Stimulated activated naive B cell treated with anti-CD40 and anti-IgM and Interleukin-4, amounts not matched to agents 10 μg/mL and 1 μg/mL and 100 μg/mL, for 72 hours (primary cell): Measurements from ENCODE around the gene TMOD2.
A peak's percentile ranks its signal among the peaks of the same experiment; 100 is the strongest.
"Not testable (repeated sequence)": the region's sequence is repeated elsewhere in the genome, so short reads cannot be mapped to it uniquely, and the experiment has no call there.

ENCODE experiments used
- ATAC-seq, 2 donors: fragments of 150-1000 bp; cut with Tn5 transposase; replicated peaks; 2 replicates each; pipeline ENCODE4 v1.10.0; 2021; ENCODE audit warnings: moderate library complexity in 1 of 2
- DNase-seq: peaks from one replicate; pipeline ENCODE4 v3.0.0; 2021
- H3K27ac Mint-ChIP-seq: one replicate; pipeline ENCODE4 v1.8.0; 2022; ENCODE audit warnings: mild to moderate bottlenecking, mixed read lengths
- H3K27me3 Mint-ChIP-seq, 2 donors: one replicate each; pipeline ENCODE4 v1.8.0; 2022; ENCODE audit warnings: mixed read lengths in 2 of 2
- H3K36me3 Mint-ChIP-seq, 2 donors: one replicate each; pipeline ENCODE4 v1.8.0; 2022; ENCODE audit warnings: mixed read lengths in 2 of 2, mild to moderate bottlenecking in 1 of 2
- H3K4me1 Mint-ChIP-seq, 2 donors: one replicate each; pipeline ENCODE4 v1.8.0; 2022; ENCODE audit warnings: mixed read lengths in 2 of 2, mild to moderate bottlenecking in 1 of 2
- H3K4me3 Mint-ChIP-seq, 2 donors: one replicate each; pipeline ENCODE4 v1.8.0; 2022; ENCODE audit warnings: mild to moderate bottlenecking in 2 of 2, mixed read lengths in 2 of 2, moderate library complexity in 1 of 2
- H3K9me3 Mint-ChIP-seq, 2 donors: one replicate each; pipeline ENCODE4 v1.8.0; 2022; ENCODE audit warnings: mixed read lengths in 2 of 2, mild to moderate bottlenecking in 1 of 2

TMOD2 gene

GRCh38 chr15:51771773-51772172 is 20.4 kb downstream of the TMOD2 start:
- no peaks in the 10 kb centered on the region for H3K27me3 Mint-ChIP-seq
- DNase-seq: no peak

GRCh38 chr15:51774916-51775315 is 23.5 kb downstream of the TMOD2 start:
- H3K4me1 Mint-ChIP-seq: peaks cover 8 to 9% of the 10 kb centered on the region in 2 donors
- no peak overlapping the region for H3K4me3 Mint-ChIP-seq
- DNase-seq (no peak), ATAC-seq (no peak)
- no peaks in the 10 kb centered on the region for H3K9me3 Mint-ChIP-seq
- peaks cover 6 to 24% of the 10 kb centered on the region in 2 donors for H3K36me3 Mint-ChIP-seq
- H3K27ac Mint-ChIP-seq: no peak overlapping the region
- no peaks in the 10 kb centered on the region for H3K27me3 Mint-ChIP-seq

More at GRCh38 chr15:51771773-51772172, 20.4 kb downstream of the TMOD2 start:
- no peak overlapping the region for H3K27ac Mint-ChIP-seq
- H3K4me3 Mint-ChIP-seq: no peak overlapping the region
- peaks cover 15 to 33% of the 10 kb centered on the region in 2 donors for H3K36me3 Mint-ChIP-seq
- H3K9me3 Mint-ChIP-seq: peaks cover 0 to 2% of the 10 kb centered on the region in 2 donors
- ATAC-seq: no peak
- H3K4me1 Mint-ChIP-seq: peaks cover 11 to 17% of the 10 kb centered on the region in 2 donors

GRCh38 chr15:51775967-51776816 is 24.8 kb downstream of the TMOD2 start:
- Mint-ChIP-seq H3K36me3 (peaks cover 3 to 23% of the 10 kb centered on the region in 2 donors), H3K9me3 (no peaks in the 10 kb centered on the region), H3K4me1 (peaks cover 8% of the 10 kb centered on the region in 2 donors), H3K27ac (peak overlapping the region; percentile 85), H3K27me3 (no peaks in the 10 kb centered on the region), H3K4me3 (no peak overlapping the region)
- DNase-seq: peak; percentile 29
- peak; percentile 69 to 80 for ATAC-seq

- H3K4me1 Mint-ChIP-seq: peaks cover 8 to 11% of the 10 kb centered on the region in 2 donors
- H3K27ac Mint-ChIP-seq: no peak overlapping the region
- ATAC-seq: peak; percentile 90 to 93
- no peaks in the 10 kb centered on the region for H3K9me3 Mint-ChIP-seq
- DNase-seq: peak; percentile 47
- H3K4me3 Mint-ChIP-seq: no peak overlapping the region
- no peaks in the 10 kb centered on the region for H3K27me3 Mint-ChIP-seq
- peaks cover 6 to 27% of the 10 kb centered on the region in 2 donors for H3K36me3 Mint-ChIP-seq
Measured at GRCh38 chr15:51776952-51777569, 25.7 kb downstream of the TMOD2 start.

GRCh38 chr15:51780636-51781035 is 29.2 kb downstream of the TMOD2 start:
- H3K4me1 Mint-ChIP-seq: peaks cover 8 to 11% of the 10 kb centered on the region in 2 donors
- H3K27ac Mint-ChIP-seq: no peak overlapping the region
- H3K36me3 Mint-ChIP-seq: peaks cover 11 to 25% of the 10 kb centered on the region in 2 donors
- H3K27me3 Mint-ChIP-seq: no peaks in the 10 kb centered on the region
- no peak for ATAC-seq
- no peaks in the 10 kb centered on the region for H3K9me3 Mint-ChIP-seq
- no peak for DNase-seq
- H3K4me3 Mint-ChIP-seq: no peak overlapping the region

- Mint-ChIP-seq H3K36me3 (peaks cover 11 to 25% of the 10 kb centered on the region in 2 donors), H3K27ac (peak overlapping the region; percentile 26)
Measured at GRCh38 chr15:51781506-51781905, 30.1 kb downstream of the TMOD2 start.

GRCh38 chr15:51782357-51782896 is 31.0 kb downstream of the TMOD2 start:
- H3K36me3 Mint-ChIP-seq: peaks cover 11 to 26% of the 10 kb centered on the region in 2 donors

More at GRCh38 chr15:51781506-51781905, 30.1 kb downstream of the TMOD2 start:
- Mint-ChIP-seq H3K27me3 (no peaks in the 10 kb centered on the region), H3K4me3 (no peak overlapping the region), H3K4me1 (peaks cover under 1 to 6% of the 10 kb centered on the region in 2 donors), H3K9me3 (no peaks in the 10 kb centered on the region)
- ATAC-seq (peak in 1 of 2 donors; percentile 63), DNase-seq (no peak)

GRCh38 chr15:51783967-51784366 is 32.6 kb downstream of the TMOD2 start:
- peaks cover 0 to 3% of the 10 kb centered on the region in 2 donors for H3K4me1 Mint-ChIP-seq
- no peak overlapping the region for H3K27ac Mint-ChIP-seq
- ATAC-seq (no peak), DNase-seq (no peak)
- H3K36me3 Mint-ChIP-seq: peaks cover 13 to 31% of the 10 kb centered on the region in 2 donors
- H3K9me3 Mint-ChIP-seq: no peaks in the 10 kb centered on the region
- no peaks in the 10 kb centered on the region for H3K27me3 Mint-ChIP-seq
- no peak overlapping the region for H3K4me3 Mint-ChIP-seq

More at GRCh38 chr15:51782357-51782896, 31.0 kb downstream of the TMOD2 start:
- Mint-ChIP-seq H3K27me3 (no peaks in the 10 kb centered on the region), H3K4me3 (no peak overlapping the region), H3K9me3 (no peaks in the 10 kb centered on the region), H3K4me1 (peaks cover 0 to 3% of the 10 kb centered on the region in 2 donors), H3K27ac (no peak overlapping the region)
- ATAC-seq (no peak), DNase-seq (no peak)

- H3K36me3 Mint-ChIP-seq: peaks cover 9 to 20% of the 10 kb centered on the region in 2 donors
- H3K27ac Mint-ChIP-seq, H3K27me3 Mint-ChIP-seq: not testable (repeated sequence)
Measured at GRCh38 chr15:51787130-51787529, 35.7 kb downstream of the TMOD2 start.

GRCh38 chr15:51792474-51792873 is 41.1 kb downstream of the TMOD2 start:
- H3K27me3 Mint-ChIP-seq, H3K9me3 Mint-ChIP-seq, H3K27ac Mint-ChIP-seq, H3K36me3 Mint-ChIP-seq, H3K4me3 Mint-ChIP-seq, H3K4me1 Mint-ChIP-seq, ATAC-seq, DNase-seq: not testable (repeated sequence)

More at GRCh38 chr15:51787130-51787529, 35.7 kb downstream of the TMOD2 start:
- not testable (repeated sequence) for DNase-seq, H3K4me1 Mint-ChIP-seq, H3K9me3 Mint-ChIP-seq, ATAC-seq, H3K4me3 Mint-ChIP-seq

GRCh38 chr15:51793521-51794305 is 42.3 kb downstream of the TMOD2 start:
- Mint-ChIP-seq H3K9me3 (peaks cover 0 to 3% of the 10 kb centered on the region in 2 donors), H3K4me3 (no peak overlapping the region), H3K27me3 (no peaks in the 10 kb centered on the region), H3K27ac (no peak overlapping the region), H3K36me3 (peaks cover 4 to 5% of the 10 kb centered on the region in 2 donors), H3K4me1 (no peaks in the 10 kb centered on the region)
- ATAC-seq (no peak), DNase-seq (no peak)

GRCh38 chr15:51796847-51797401 is 45.5 kb downstream of the TMOD2 start:
- Mint-ChIP-seq H3K9me3 (peaks cover 0 to 3% of the 10 kb centered on the region in 2 donors), H3K4me3 (no peak overlapping the region), H3K4me1 (peaks cover 3 to 7% of the 10 kb centered on the region in 2 donors), H3K36me3 (peaks cover 11 to 15% of the 10 kb centered on the region in 2 donors), H3K27ac (no peak overlapping the region), H3K27me3 (no peaks in the 10 kb centered on the region)
- no peak for DNase-seq
- ATAC-seq: no peak

- H3K27ac Mint-ChIP-seq: no peak overlapping the region
- H3K4me3 Mint-ChIP-seq: no peak overlapping the region
Measured at GRCh38 chr15:51798281-51798680, 46.9 kb downstream of the TMOD2 start.

More at GRCh38 chr15:51798281-51798680, 46.9 kb downstream of the TMOD2 start:
- Mint-ChIP-seq H3K36me3 (peaks cover 11 to 15% of the 10 kb centered on the region in 2 donors), H3K27me3 (no peaks in the 10 kb centered on the region), H3K4me1 (peaks cover 3 to 7% of the 10 kb centered on the region in 2 donors), H3K9me3 (no peaks in the 10 kb centered on the region)
- no peak for ATAC-seq
- no peak for DNase-seq
